ENCODE results near the gene ZNF423.
A peak's percentile ranks its signal among the peaks of the same experiment; 100 is the strongest.

The ZNF423 gene

DNA sequence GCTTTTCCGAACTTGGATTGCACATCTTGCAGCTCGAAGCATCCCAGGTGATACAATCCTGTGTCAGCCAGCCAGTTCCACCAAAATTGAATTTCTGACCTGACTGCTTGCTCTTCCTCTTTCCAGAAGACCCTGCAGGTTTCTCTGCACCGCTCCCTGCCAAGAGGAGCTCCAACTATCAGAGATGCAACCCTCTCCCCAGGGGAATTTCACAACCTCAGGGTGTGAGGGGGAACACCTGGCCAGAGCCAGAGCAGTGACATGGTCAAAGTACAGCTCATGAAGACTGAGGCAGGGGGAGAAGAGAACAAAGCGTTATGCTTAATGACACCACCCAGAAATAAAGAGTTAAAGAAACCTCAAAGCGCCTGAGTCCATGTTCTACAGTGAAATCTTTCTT lies 25.0 kb downstream of the ZNF423 start:
- TF ChIP-seq, protein P1, sequence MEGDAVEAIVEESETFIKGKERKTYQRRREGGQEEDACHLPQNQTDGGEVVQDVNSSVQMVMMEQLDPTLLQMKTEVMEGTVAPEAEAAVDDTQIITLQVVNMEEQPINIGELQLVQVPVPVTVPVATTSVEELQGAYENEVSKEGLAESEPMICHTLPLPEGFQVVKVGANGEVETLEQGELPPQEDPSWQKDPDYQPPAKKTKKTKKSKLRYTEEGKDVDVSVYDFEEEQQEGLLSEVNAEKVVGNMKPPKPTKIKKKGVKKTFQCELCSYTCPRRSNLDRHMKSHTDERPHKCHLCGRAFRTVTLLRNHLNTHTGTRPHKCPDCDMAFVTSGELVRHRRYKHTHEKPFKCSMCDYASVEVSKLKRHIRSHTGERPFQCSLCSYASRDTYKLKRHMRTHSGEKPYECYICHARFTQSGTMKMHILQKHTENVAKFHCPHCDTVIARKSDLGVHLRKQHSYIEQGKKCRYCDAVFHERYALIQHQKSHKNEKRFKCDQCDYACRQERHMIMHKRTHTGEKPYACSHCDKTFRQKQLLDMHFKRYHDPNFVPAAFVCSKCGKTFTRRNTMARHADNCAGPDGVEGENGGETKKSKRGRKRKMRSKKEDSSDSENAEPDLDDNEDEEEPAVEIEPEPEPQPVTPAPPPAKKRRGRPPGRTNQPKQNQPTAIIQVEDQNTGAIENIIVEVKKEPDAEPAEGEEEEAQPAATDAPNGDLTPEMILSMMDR (IDR thresholded peaks at IDR 0.05) = no peak
- H3K36me3 Mint-ChIP-seq (ENCODE audit: low read depth) = peaks cover 23% of the 10 kb centered on the region
- H3K9me3 Mint-ChIP-seq = no peaks in the 10 kb centered on the region
- H3K27ac Mint-ChIP-seq = no peak overlapping the region
- H3K27me3 Mint-ChIP-seq (ENCODE audit: low read depth, poor library complexity) = peaks cover 4% of the 10 kb centered on the region
- peaks cover 87% of the 10 kb centered on the region for H3K4me1 Mint-ChIP-seq
- H3K4me3 Mint-ChIP-seq = no peak overlapping the region
- DNase-seq = no peak

DNA sequence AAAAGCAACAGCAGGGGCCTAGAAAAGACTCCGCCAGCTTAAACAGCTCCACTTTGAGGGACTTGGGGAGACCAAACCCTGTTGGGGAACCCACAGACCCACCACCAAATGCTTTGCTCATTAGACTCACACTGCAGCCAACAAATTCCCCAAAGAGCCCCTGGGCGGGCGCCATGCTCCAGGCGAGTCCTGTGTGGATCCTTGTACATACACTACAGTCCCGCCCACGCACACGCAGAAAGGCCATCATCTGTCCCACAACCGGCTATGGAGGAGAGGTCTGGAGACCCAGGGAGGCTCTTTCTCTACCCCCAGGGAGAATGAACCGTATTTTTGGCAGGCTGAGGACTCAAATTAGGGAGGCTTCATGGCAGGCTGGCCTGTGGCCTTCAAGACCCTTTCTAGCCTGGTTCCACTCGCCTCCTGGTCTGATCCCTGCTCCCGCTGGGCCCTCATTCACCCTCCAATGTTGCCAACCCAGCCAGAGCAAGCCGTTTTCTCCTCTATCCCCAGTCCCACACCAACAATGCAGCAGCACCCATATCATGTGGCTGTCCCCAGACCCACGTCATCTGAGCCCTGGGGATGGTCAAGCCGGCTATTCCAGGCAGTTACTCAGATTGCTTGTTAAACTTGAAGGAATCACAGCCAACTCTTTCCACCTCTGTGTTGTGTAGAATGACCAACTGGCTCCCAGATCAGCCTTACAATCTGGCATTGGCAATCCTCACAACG lies 27.2 kb downstream of the ZNF423 start:
- peaks cover 92% of the 10 kb centered on the region for H3K4me1 Mint-ChIP-seq
- peaks cover 23% of the 10 kb centered on the region for H3K36me3 Mint-ChIP-seq (ENCODE audit: low read depth)
- no peaks in the 10 kb centered on the region for H3K9me3 Mint-ChIP-seq
- peaks cover 4% of the 10 kb centered on the region for H3K27me3 Mint-ChIP-seq (ENCODE audit: low read depth, poor library complexity)
- H3K4me3 Mint-ChIP-seq = no peak overlapping the region
- TF ChIP-seq, protein P1 (IDR thresholded peaks at IDR 0.05) = no peak
- peak overlapping the region; percentile 76 for H3K27ac Mint-ChIP-seq
- no peak for DNase-seq

DNA sequence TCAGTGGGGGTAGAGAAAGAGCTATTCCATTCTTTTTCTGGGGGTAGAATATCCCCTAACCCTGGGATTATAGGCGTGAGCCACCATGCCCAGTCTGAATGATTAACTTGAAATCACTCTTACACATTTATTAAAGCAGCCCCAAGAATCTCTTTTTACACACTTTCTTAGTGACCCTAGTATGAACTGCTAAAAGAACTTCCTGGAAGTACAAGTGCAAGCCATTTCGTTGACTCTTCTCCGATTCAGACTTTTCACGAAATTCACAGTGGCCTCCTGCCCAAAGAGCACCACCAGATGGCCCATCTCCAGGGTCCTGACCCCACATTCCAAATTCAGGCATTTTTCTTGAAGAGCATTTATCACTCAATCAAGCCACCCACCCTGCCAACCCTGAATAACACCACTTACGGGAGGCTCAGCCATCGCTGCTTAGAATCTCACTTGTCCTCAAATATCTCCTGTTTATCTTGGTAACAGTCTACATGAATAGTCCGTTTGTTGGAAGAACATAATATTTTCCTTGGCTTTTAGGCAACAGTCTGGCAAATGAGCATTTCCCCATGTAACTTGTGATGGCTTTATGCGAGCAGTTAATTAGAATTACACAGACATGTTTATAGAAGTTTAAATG lies 28.0 kb downstream of the ZNF423 start:
- TF ChIP-seq, protein P1 (IDR thresholded peaks at IDR 0.05) = no peak
- H3K4me3 Mint-ChIP-seq = no peak overlapping the region
- H3K27me3 Mint-ChIP-seq (ENCODE audit: low read depth, poor library complexity) = peaks cover 4% of the 10 kb centered on the region
- H3K36me3 Mint-ChIP-seq (ENCODE audit: low read depth) = peaks cover 23% of the 10 kb centered on the region
- peaks cover 92% of the 10 kb centered on the region for H3K4me1 Mint-ChIP-seq
- no peak overlapping the region for H3K27ac Mint-ChIP-seq
- H3K9me3 Mint-ChIP-seq = no peaks in the 10 kb centered on the region
- no peak for DNase-seq

DNA sequence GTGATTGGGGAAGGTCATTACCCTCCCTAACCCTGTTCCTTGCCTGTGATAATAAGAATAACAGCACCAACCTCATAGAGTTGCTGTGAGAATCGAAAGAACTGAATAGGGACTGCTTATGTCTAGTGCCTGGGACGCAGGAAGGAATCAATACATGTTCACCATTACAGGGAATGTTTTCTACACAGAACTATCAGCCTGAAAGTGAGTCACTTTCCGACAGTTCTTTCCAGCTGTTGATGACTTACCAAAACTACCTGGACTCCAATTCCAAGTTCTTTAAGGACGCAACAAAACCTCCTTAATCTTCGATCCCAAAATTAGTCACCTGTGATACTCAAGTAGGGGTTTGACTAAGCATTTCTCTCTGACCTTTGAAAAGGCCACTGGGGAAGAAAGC lies 29.4 kb downstream of the ZNF423 start:
- H3K4me3 Mint-ChIP-seq = no peak overlapping the region
- no peaks in the 10 kb centered on the region for H3K27me3 Mint-ChIP-seq (ENCODE audit: low read depth, poor library complexity)
- H3K27ac Mint-ChIP-seq = no peak overlapping the region
- no peaks in the 10 kb centered on the region for H3K9me3 Mint-ChIP-seq
- peaks cover 28% of the 10 kb centered on the region for H3K36me3 Mint-ChIP-seq (ENCODE audit: low read depth)
- H3K4me1 Mint-ChIP-seq = peaks cover 92% of the 10 kb centered on the region
- TF ChIP-seq, protein P1 (IDR thresholded peaks at IDR 0.05) = no peak
- DNase-seq = no peak

DNA sequence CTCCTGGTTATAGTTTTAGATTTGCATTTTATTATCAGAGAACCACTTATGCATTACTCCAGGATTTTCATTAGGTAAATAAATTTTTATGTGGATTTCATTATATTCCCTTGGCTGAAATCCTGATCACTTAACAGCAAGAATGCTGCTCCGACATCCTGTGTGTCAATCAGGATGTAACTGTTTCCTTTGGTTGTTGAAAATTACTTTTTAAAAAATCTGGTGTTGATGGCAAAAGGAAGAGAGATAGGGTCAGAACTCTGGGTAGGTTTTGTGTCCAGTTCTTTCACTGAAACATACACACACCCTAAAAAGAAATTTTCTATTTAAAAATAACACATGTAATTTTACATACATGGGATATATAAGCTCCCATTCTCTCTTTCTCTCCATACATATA lies 30.9 kb downstream of the ZNF423 start:
- peaks cover 15% of the 10 kb centered on the region for H3K36me3 Mint-ChIP-seq (ENCODE audit: low read depth)
- no peak overlapping the region for H3K4me3 Mint-ChIP-seq
- peaks cover 92% of the 10 kb centered on the region for H3K4me1 Mint-ChIP-seq
- DNase-seq = no peak
- no peaks in the 10 kb centered on the region for H3K9me3 Mint-ChIP-seq
- no peak overlapping the region for H3K27ac Mint-ChIP-seq
- no peaks in the 10 kb centered on the region for H3K27me3 Mint-ChIP-seq (ENCODE audit: low read depth, poor library complexity)
- TF ChIP-seq, protein P1 (IDR thresholded peaks at IDR 0.05) = no peak

DNA sequence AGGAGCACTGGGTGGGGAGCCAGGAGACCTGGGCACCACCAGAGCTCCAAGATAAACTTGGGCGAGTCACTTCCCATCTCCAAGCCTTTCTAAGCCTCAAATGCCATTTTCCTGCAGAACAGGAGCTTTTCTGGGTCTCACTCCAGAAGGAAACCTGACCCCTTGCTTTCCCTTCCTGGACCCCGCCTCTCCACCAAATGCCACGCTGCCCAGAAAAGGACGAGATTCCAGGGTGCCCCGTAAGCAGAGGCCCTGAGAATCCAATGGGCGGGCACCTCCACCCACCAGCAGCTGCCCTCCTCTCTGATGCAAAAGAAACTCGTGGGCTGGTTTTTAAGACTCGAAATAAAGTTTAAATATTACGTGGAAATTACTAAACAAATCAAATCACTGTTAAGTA lies 31.3 kb downstream of the ZNF423 start:
- TF ChIP-seq, protein P1 (IDR thresholded peaks at IDR 0.05) = no peak
- Mint-ChIP-seq H3K9me3 (no peaks in the 10 kb centered on the region), H3K4me3 (no peak overlapping the region), H3K36me3 (ENCODE audit: low read depth) (peaks cover 15% of the 10 kb centered on the region), H3K4me1 (peaks cover 92% of the 10 kb centered on the region), H3K27me3 (ENCODE audit: low read depth, poor library complexity) (no peaks in the 10 kb centered on the region), H3K27ac (peak overlapping the region; percentile 85)
- no peak for DNase-seq

Measured in nephron progenitor cell (in vitro differentiated cells).